Right atrium auricular region (tissue), 2 donors: ENCODE results near the gene KCNMA1. TPM values are rescaled to one million over a fixed set of nuclear protein-coding genes. Genes with fewer than 3 reads are reported as not detected.

Experiments
- DNase-seq: peaks from one replicate; pipeline ENCODE4 v3.0.0-alpha.2; 2019; ENCODE audit warnings: low spot score
- H3K27ac ChIP-seq, 2 donors: fragments of 200-600 bp; sonication (generic); 1 replicate in 1 of 2; 2 replicates in 1 of 2; pipeline ENCODE4 v1.5.1; 2016 to 2019
- H3K27me3 ChIP-seq, 2 donors: fragments of 200-600 bp; sonication (generic); one replicate each; pipeline versions ENCODE4 v1.5.1 to v1.6.0; 2017 to 2019
- H3K36me3 ChIP-seq: fragments of 200-600 bp; sonication (generic); one replicate; pipeline ENCODE4 v1.5.1; 2016
- H3K4me1 ChIP-seq, 2 donors: fragments of 200-600 bp; sonication (generic); one replicate each; pipeline versions ENCODE4 v1.5.1 to v1.6.0; 2017 to 2019
- H3K4me3 ChIP-seq, 2 donors: fragments of 200-600 bp; sonication (generic); 1 replicate in 1 of 2; 2 replicates in 1 of 2; pipeline ENCODE4 v1.5.1; 2017 to 2019; ENCODE audit warnings: mild to moderate bottlenecking in 1 of 2, moderate library complexity in 1 of 2
- H3K9me3 ChIP-seq, 2 donors: fragments of 200-600 bp; sonication (generic); one replicate each; pipeline ENCODE4 v1.5.1; 2019
- total RNA-seq, 2 donors: library from RNA; depleted of rRNA; stranded (reverse); fragments of >200 nt; gene quantifications; one replicate each; pipeline ENCODE4 v1.1.0, GENCODE V29; 2016
- TF ChIP-seq, protein P1 (sequence below), 2 donors: fragments of 200-600 bp; sonication (generic); IDR thresholded peaks; one replicate each; pipeline ENCODE4 v1.5.1; 2019; ENCODE audit warnings: antibody characterized with exemption in 2 of 2

KCNMA1 gene
- total RNA-seq, 2 donors from 2014 or later, result 2.3 to 3.5 TPM

DNA sequence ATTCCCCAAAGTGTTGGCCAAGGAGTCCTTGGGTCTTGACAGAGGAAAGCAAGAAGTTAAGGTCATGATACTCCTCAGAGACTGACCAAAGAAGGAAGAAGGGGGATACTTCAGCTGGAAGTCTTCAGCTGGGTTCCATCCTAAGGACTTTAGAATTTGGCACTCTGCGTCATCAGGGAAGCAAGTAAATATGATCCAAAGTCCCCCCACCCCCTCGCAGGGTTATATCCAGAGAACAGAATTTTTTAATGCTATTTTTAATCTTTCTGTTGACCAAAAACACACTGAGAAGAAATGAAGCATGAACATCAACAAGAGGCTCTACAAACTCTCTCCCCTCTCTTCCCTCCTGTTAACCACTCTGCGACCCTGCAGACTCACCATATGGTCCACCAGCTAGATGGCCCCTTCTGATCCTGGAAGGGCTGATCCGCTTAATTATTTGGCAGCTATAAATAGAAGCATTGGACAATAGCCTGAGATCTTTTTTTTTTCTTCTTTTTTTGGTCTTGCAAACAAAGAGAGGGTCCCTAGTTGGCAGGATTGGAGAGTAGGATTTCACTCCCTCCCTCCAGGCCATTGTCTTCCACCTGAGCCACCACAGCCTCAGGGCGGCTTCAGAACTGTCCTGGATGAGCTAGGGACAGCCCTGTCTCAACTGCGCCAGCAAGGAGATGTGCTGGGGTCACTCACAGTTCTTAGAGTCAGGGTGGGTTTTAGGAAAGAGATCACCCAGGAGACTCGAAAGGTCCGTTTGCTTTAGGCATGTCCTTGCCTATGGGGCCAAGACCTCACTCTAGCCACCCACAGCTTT lies 196.0 kb downstream of the KCNMA1 start:
- Histone ChIP-seq H3K27me3 (no peaks in the 10 kb centered on the region), H3K4me3 (no peak overlapping the region), H3K36me3 (no peaks in the 10 kb centered on the region), H3K9me3 (no peaks in the 10 kb centered on the region), H3K4me1 (no peaks in the 10 kb centered on the region), H3K27ac (no peak overlapping the region)
- TF ChIP-seq, protein P1, sequence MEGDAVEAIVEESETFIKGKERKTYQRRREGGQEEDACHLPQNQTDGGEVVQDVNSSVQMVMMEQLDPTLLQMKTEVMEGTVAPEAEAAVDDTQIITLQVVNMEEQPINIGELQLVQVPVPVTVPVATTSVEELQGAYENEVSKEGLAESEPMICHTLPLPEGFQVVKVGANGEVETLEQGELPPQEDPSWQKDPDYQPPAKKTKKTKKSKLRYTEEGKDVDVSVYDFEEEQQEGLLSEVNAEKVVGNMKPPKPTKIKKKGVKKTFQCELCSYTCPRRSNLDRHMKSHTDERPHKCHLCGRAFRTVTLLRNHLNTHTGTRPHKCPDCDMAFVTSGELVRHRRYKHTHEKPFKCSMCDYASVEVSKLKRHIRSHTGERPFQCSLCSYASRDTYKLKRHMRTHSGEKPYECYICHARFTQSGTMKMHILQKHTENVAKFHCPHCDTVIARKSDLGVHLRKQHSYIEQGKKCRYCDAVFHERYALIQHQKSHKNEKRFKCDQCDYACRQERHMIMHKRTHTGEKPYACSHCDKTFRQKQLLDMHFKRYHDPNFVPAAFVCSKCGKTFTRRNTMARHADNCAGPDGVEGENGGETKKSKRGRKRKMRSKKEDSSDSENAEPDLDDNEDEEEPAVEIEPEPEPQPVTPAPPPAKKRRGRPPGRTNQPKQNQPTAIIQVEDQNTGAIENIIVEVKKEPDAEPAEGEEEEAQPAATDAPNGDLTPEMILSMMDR (IDR thresholded peaks at IDR 0.05), result no peak
- DNase-seq, result no peak

DNA sequence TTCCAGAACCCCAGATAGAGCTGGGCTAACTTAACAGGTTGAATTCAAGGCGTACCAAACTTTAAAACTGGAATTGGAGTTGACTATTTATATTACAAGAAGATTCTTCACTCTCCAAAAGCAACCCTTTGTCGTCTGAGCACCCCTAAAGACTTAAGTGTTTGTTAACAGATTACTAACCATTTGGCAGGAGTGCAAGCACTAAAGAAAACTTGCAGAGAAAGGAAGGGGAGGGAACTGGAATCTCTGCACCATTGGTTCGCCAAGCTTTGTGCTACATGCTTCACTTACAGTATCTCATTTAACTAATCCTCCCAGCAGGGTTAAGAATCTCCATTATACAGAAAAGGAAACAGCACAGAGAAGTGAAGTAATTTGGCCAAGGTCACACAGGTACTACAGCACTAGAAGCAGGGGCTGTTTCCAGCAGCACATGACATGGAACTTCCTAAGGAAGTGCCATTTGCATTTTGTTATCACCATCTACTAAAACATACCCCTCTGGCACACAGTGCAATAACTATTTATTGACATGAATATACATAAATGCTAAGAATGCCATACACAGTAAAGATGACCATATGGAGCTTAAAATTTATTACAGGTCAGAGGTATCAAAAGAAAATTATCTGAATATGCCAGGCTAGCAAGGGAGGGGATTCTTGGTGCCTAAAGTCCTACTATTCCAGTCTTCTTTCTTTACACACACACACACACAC lies 201.2 kb downstream of the KCNMA1 start:
- Histone ChIP-seq H3K27me3 (no peaks in the 10 kb centered on the region), H3K4me1 (no peaks in the 10 kb centered on the region), H3K9me3 (no peaks in the 10 kb centered on the region), H3K36me3 (no peaks in the 10 kb centered on the region), H3K27ac (no peak overlapping the region), H3K4me3 (no peak overlapping the region)
- TF ChIP-seq, protein P1 (IDR thresholded peaks at IDR 0.05), result no peak
- no peak for DNase-seq

DNA sequence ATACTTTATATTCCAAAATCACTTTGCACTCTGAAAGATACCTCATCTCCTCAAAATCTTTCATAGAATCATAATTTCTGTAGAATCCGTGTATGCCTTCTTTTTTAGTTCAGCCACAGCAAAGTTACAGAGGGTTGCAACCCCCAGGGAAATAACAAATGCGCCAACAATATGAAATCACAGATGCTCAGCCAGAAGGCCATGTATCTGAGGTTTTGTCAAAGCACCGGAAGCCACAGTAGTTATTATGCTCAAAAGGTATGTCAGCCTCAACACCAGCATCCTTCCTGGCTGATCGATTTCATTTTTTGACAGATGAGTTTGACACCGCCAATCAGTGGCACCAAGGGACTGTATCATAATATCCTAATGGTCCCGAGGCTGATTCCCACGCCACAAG lies 204.1 kb downstream of the KCNMA1 start:
- Histone ChIP-seq H3K27ac (no peak overlapping the region), H3K27me3 (no peaks in the 10 kb centered on the region), H3K36me3 (no peaks in the 10 kb centered on the region), H3K4me3 (no peak overlapping the region), H3K4me1 (no peaks in the 10 kb centered on the region), H3K9me3 (no peaks in the 10 kb centered on the region)
- no peak for DNase-seq
- TF ChIP-seq, protein P1 (IDR thresholded peaks at IDR 0.05), result no peak

DNA sequence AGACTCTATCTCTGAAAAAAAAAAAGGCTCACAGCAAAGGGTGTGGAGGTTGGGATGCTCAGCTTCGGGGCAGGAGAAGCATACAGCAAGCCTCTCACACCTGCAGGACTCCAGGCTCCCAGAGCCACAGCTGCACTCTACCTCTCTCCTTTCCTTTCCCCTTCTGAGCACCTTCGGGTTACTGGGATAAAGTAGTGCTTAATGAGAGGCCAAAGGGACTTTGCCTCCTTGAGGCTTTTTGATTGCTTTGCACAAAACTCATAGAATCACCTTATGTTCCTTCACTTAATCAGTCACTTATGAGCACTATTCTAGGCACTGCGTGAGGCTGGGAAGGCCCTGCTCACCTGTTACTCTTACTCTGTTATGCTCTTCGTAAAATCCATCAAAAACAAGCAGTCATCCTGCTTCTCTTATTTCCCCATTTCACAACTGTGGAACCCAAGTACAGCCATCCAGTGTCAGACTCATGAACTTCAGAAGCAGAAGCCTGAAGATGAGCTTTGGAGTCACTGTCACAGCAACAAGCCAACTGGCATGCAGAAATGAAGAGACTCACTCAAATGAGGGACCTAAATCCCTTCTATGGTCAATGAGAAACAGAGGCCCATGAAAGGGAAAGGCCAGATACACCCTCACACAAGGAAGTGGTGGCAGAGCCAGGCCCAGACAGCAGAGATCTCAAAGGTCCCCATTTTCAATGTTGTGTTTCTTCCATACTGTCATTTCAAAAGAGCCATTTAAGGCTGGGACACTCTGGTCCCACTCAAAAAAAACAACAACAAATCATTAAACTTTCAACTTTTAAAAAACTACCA lies 205.4 kb downstream of the KCNMA1 start:
- Histone ChIP-seq H3K4me1 (no peaks in the 10 kb centered on the region), H3K27ac (no peak overlapping the region), H3K4me3 (no peak overlapping the region), H3K9me3 (no peaks in the 10 kb centered on the region), H3K36me3 (no peaks in the 10 kb centered on the region), H3K27me3 (no peaks in the 10 kb centered on the region)
- no peak for DNase-seq
- TF ChIP-seq, protein P1 (IDR thresholded peaks at IDR 0.05), result no peak

DNA sequence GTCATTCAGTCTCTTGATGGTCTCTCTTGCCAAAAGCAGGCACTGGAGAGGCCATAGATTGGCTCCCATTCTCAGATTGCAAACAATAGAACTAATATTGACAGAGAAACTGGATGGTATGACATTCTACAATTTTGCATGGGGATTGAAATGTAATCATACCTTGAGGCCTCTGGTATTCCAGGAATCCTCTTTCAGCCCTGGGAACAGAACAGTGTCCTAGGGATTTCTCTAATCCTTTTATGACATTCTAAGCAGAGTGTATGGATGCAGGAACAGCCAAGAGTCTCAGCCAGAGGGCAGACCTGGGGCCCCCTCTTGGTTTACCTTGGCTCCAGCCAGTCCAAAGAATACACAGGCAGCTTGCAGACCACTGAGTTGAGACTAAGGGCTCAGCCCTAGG lies 206.4 kb downstream of the KCNMA1 start:
- DNase-seq, result no peak
- TF ChIP-seq, protein P1 (IDR thresholded peaks at IDR 0.05), result no peak
- H3K27me3 ChIP-seq, result no peaks in the 10 kb centered on the region
- no peaks in the 10 kb centered on the region for H3K9me3 ChIP-seq
- H3K36me3 ChIP-seq, result no peaks in the 10 kb centered on the region
- no peaks in the 10 kb centered on the region for H3K4me1 ChIP-seq
- no peak overlapping the region for H3K27ac ChIP-seq
- no peak overlapping the region for H3K4me3 ChIP-seq
